H1 (cell line): ENCODE results near the gene PIK3R4. TPM values are rescaled to one million over a fixed set of nuclear protein-coding genes. Genes with fewer than 3 reads are reported as not detected.

ENCODE experiments used
- CTCF ChIA-PET: fragments of 300-600 bp; sonication (Branson Sonifier 250); formaldehyde crosslinking; loops from one replicate; lab custom pipeline; 2021; ENCODE audit not compliant: partially characterized antibody; lab: Charles Lee
- POLR2A ChIA-PET: fragments of 300-600 bp; sonication (Branson Sonifier 250); formaldehyde crosslinking; loops from one replicate; lab custom pipeline; 2021; ENCODE audit warnings: inconsistent platforms; ENCODE audit not compliant: partially characterized antibody; lab: Charles Lee
- DNase-seq, 2 experiments: peaks; one replicate each; pipeline versions ENCODE4 v3.0.0 to v3.0.0-alpha.2; 2010 to 2022; ENCODE audit warnings: low spot score in 2 of 2, low read depth in 1 of 2, mixed read lengths in 1 of 2
- FAIRE-seq: peaks from 2 replicates; lab custom pipeline; 2011; peaks lifted over from hg19 to GRCh38; lab: Jason Lieb, UNC
- H2AFZ ChIP-seq: 2 replicates; pipeline ENCODE4 v1.8.1; 2012; ENCODE audit warnings: low read length, inconsistent platforms
- H2AK5ac ChIP-seq: 2 replicates; pipeline ENCODE4 v1.6.1; 2013; ENCODE audit warnings: low read depth, low read length
- H2BK120ac ChIP-seq: replicated peaks from 2 replicates; pipeline ENCODE3; 2013; ENCODE audit warnings: low read depth, low read length, inconsistent platforms
- H2BK12ac ChIP-seq: 2 replicates; pipeline ENCODE4 v1.6.1; 2013; ENCODE audit warnings: low read depth, low read length
- H2BK15ac ChIP-seq: 2 replicates; pipeline ENCODE4 v1.6.1; 2013; ENCODE audit warnings: low read length
- H2BK20ac ChIP-seq: 2 replicates; pipeline ENCODE4 v1.6.1; 2013; ENCODE audit warnings: low read length
- H2BK5ac ChIP-seq: 2 replicates; pipeline ENCODE4 v1.6.1; 2013; ENCODE audit warnings: low read depth, low read length
- H3K14ac ChIP-seq: 2 replicates; pipeline ENCODE4 v1.6.1; 2013; ENCODE audit warnings: inconsistent platforms; ENCODE audit not compliant: insufficient read length
- H3K18ac ChIP-seq: 2 replicates; pipeline ENCODE4 v1.6.1; 2013; ENCODE audit warnings: low read length; ENCODE audit errors: extremely low read depth
- H3K23ac ChIP-seq: 2 replicates; pipeline ENCODE4 v1.6.1; 2013; ENCODE audit warnings: inconsistent platforms; ENCODE audit not compliant: insufficient read length
- H3K23me2 ChIP-seq: 2 replicates; pipeline ENCODE4 v1.6.1; 2013; ENCODE audit warnings: low read depth, low read length
- H3K27ac ChIP-seq: 2 replicates; pipeline ENCODE4 v1.6.1; 2011; ENCODE audit warnings: low read depth, low read length, inconsistent platforms
- H3K27me3 ChIP-seq, 4 experiments: replicated peaks in 1 of 4; 1 replicate in 1 of 4; 2 replicates in 3 of 4; pipeline versions ENCODE4 v1.6.1 to v1.8.1; 2011 to 2013; ENCODE audit warnings: low read length in 3 of 4, mild to moderate bottlenecking in 3 of 4, inconsistent platforms in 2 of 4, mixed read lengths in 2 of 4, moderate library complexity in 1 of 4; ENCODE audit not compliant: control insufficient read depth in 3 of 4, insufficient read depth in 3 of 4; ENCODE audit errors: extremely low read depth in 1 of 4
- H3K36me3 ChIP-seq, 4 experiments: 2 replicates each; pipeline versions ENCODE4 v1.6.1 to v1.8.1; 2011 to 2013; ENCODE audit warnings: mild to moderate bottlenecking in 4 of 4, low read length in 3 of 4, moderate library complexity in 2 of 4, control low read depth in 1 of 4, inconsistent platforms in 1 of 4; ENCODE audit not compliant: insufficient read depth in 4 of 4, control insufficient read depth in 2 of 4
- H3K4ac ChIP-seq: replicated peaks from 2 replicates; pipeline ENCODE3; 2013; ENCODE audit warnings: low read length, low read depth, mixed read lengths, inconsistent platforms; ENCODE audit not compliant: insufficient read length
- H3K4me1 ChIP-seq, 4 experiments: replicated peaks in 1 of 4; 1 replicate in 1 of 4; 2 replicates in 3 of 4; pipeline versions ENCODE4 v1.6.1 to v1.8.1; 2011 to 2013; ENCODE audit warnings: low read length in 3 of 4, inconsistent platforms in 2 of 4, mixed read lengths in 1 of 4; ENCODE audit not compliant: insufficient read depth in 4 of 4, control insufficient read depth in 3 of 4
- H3K4me2 ChIP-seq, 2 experiments: 2 replicates each; pipeline versions ENCODE4 v1.6.1 to v1.8.1; 2011 to 2013; ENCODE audit warnings: low read depth in 2 of 2, low read length in 2 of 2, control low read depth in 1 of 2, inconsistent platforms in 1 of 2, mild to moderate bottlenecking in 1 of 2; ENCODE audit not compliant: insufficient read depth in 1 of 2
- H3K4me3 ChIP-seq, 4 experiments: fragments of 200-600, 300-600 bp in 1 of 4; sonication (generic), shearing (Covaris generic), sonication (Bioruptor Twin) in 1 of 4; 2 replicates each; pipeline versions ENCODE4 v1.5.1 to v1.8.1; 2011 to 2016; ENCODE audit warnings: low read length in 4 of 4, low read depth in 3 of 4, control low read depth in 2 of 4, inconsistent platforms in 2 of 4, mild to moderate bottlenecking in 2 of 4, mixed read lengths in 1 of 4, moderate library complexity in 1 of 4; ENCODE audit not compliant: insufficient read depth in 2 of 4; ENCODE audit errors: extremely low read depth in 1 of 4
- H3K56ac ChIP-seq: replicated peaks from 2 replicates; pipeline ENCODE3; 2013; ENCODE audit warnings: low read depth, mild to moderate bottlenecking, mixed read lengths, low read length, inconsistent platforms; ENCODE audit not compliant: insufficient read length
- H3K79me1 ChIP-seq: 2 replicates; pipeline ENCODE4 v1.6.1; 2013; ENCODE audit warnings: low read depth, low read length, control low read depth
- H3K79me2 ChIP-seq, 2 experiments: 2 replicates each; pipeline versions ENCODE4 v1.6.1 to v1.8.1; 2012 to 2013; ENCODE audit warnings: low read length in 2 of 2, mild to moderate bottlenecking in 2 of 2, inconsistent platforms in 1 of 2; ENCODE audit not compliant: insufficient read depth in 2 of 2, control insufficient read depth in 1 of 2
- H3K9ac ChIP-seq, 4 experiments: replicated peaks in 1 of 4; 1 replicate in 1 of 4; 2 replicates in 3 of 4; pipeline versions ENCODE4 v1.6.1 to v1.8.1; 2011 to 2013; ENCODE audit warnings: low read depth in 3 of 4, low read length in 3 of 4, control low read depth in 2 of 4, mild to moderate bottlenecking in 2 of 4, moderate library complexity in 2 of 4, inconsistent platforms in 1 of 4; ENCODE audit errors: extremely low read depth in 1 of 4
- H3K9me3 ChIP-seq, 2 experiments: 2 replicates each; pipeline versions ENCODE4 v1.6.1 to v1.8.1; 2012 to 2013; ENCODE audit warnings: mild to moderate bottlenecking in 2 of 2, moderate library complexity in 2 of 2, control low read depth in 1 of 2, inconsistent platforms in 1 of 2, low read depth in 1 of 2, low read length in 1 of 2, mixed read lengths in 1 of 2; ENCODE audit not compliant: insufficient read depth in 2 of 2
- H4K20me1 ChIP-seq, 2 experiments: replicated peaks in 1 of 2; 2 replicates each; pipeline versions ENCODE3 to v1.8.1; 2011 to 2013; ENCODE audit warnings: inconsistent platforms in 2 of 2, low read length in 2 of 2, mild to moderate bottlenecking in 1 of 2; ENCODE audit not compliant: insufficient read depth in 2 of 2, control insufficient read depth in 1 of 2
- H4K5ac ChIP-seq: 2 replicates; pipeline ENCODE4 v1.6.1; 2013; ENCODE audit warnings: low read length, low read depth, mixed read lengths, inconsistent platforms; ENCODE audit not compliant: insufficient read length
- H4K8ac ChIP-seq: 2 replicates; pipeline ENCODE4 v1.8.0; 2013; ENCODE audit warnings: mild to moderate bottlenecking, moderate library complexity, low read length, inconsistent platforms; ENCODE audit not compliant: insufficient read depth; ENCODE audit errors: extremely low read depth
- H4K91ac ChIP-seq: replicated peaks from 2 replicates; pipeline ENCODE3; 2013; ENCODE audit warnings: low read length, mixed read lengths, inconsistent platforms; ENCODE audit not compliant: insufficient read length
- ZNF274 ChIP-seq: IDR thresholded peaks from 2 replicates; pipeline ENCODE4 v1.7.0; 2012; ENCODE audit warnings: low read length, borderline replicate concordance; ENCODE audit errors: extremely low read depth
- WGBS, 2 experiments: shearing (Covaris generic) in 1 of 2; methylation state at CpG; one replicate each; pipeline versions ENCODE4 v1.1.6 to v1.1.7; 2013 to 2015; ENCODE audit warnings: low lambda C conversion rate in 2 of 2, mixed read lengths in 2 of 2, inconsistent platforms in 1 of 2, low coverage in 1 of 2, missing lambda C conversion rate in 1 of 2; ENCODE audit not compliant: insufficient replicate concordance in 2 of 2, insufficient coverage in 1 of 2, insufficient read length in 1 of 2; ENCODE audit errors: extremely low coverage in 1 of 2, missing lambda C conversion rate in 1 of 2; 5-methylcytosine and 5-hydroxymethylcytosine counted together
- polyA plus RNA-seq, 7 experiments: library from polyadenylated mRNA; depleted of rRNA in 3 of 7; stranded (reverse) in 5 of 7; unstranded in 2 of 7; fragments of >200 nt in 5 of 7; fragments of 200-250 nt in 2 of 7; gene quantifications; 1 replicate in 5 of 7; 2 replicates in 1 of 7; 4 replicates in 1 of 7; pipeline versions ENCODE4 v1.2.1 to v1.2.3, GENCODE V29; 2011 to 2013; ENCODE audit warnings: missing spikeins in 2 of 7, mixed read lengths in 2 of 7
- total RNA-seq: library from RNA; stranded (reverse); fragmentation: NEBNext Ultra II Directional; extraction: Animal tissue kit (Norgen Biotek cat#: 25700); gene quantifications from 2 replicates; pipeline ENCODE4 v1.2.1, GENCODE V29; 2021

The PIK3R4 gene
- total and polyA plus RNA-seq, 2 of the 8 experiments (the other 6 are each of a cell fraction or from before 2014, with no cell fraction given) = 43.8 to 87.4 TPM

DNA sequence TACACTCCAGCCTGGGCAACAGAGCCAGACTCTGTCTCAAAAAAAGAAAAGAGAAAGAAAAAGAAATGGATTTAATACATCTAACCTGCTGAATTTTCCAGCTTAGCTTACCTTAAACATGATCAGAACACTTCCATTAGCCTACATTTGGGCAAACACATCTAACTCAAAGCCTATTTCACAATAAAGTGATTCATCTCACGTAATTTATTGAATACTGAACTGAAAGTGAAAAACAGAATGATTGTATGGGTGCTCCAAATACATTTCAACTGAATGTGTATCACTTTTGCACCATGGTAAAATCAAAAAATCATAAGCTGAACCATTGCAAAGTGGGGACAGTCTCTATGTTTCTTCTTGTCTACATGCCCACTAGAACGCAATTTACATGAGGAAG, 9.0 kb downstream of the PIK3R4 start:
- H3K23ac ChIP-seq = no peak overlapping the region
- no peak overlapping the region for H3K4ac ChIP-seq
- H3K36me3 ChIP-seq = peaks cover 3 to 28% (median 10%) of the 10 kb centered on the region in 4 experiments; a peak in 7 of 8 replicates
- H3K4me2 ChIP-seq = no peak overlapping the region
- no peak for DNase-seq
- no peak overlapping the region for H3K9ac ChIP-seq
- POLR2A ChIA-PET = interaction anchor here (2.3 kb wide), 1 partner anchor 9 kb away, joined by 6 read pairs; the partner anchor contains the start of gene PIK3R4
- no peak overlapping the region for H2AK5ac ChIP-seq
- no peak for FAIRE-seq
- TF ChIP-seq ZNF274 = no peak
- no peak overlapping the region for H3K14ac ChIP-seq
- H3K4me1 ChIP-seq = no peaks in the 10 kb centered on the region
- H3K27ac ChIP-seq = no peak overlapping the region
- H2BK15ac ChIP-seq = no peak overlapping the region
- H2BK120ac ChIP-seq = no peak overlapping the region
- H3K79me2 ChIP-seq = peaks cover 5 to 71% of the 10 kb centered on the region in 2 experiments
- H2BK20ac ChIP-seq = no peak overlapping the region
- 100% methylated on average over 2 of the region's 2 CpGs; no CpG with 5 or more reads in 1 of the 2 experiments for WGBS, 2 experiments
- no peaks in the 10 kb centered on the region for H3K9me3 ChIP-seq
- H4K8ac ChIP-seq = no peak overlapping the region
- H2AFZ ChIP-seq = no peak overlapping the region
- H3K18ac ChIP-seq = no peak overlapping the region
- H3K27me3 ChIP-seq = no peaks in the 10 kb centered on the region
- no peaks in the 10 kb centered on the region for H3K23me2 ChIP-seq
- CTCF ChIA-PET = interaction anchor here (0.6 kb wide), 1 partner anchor 748 kb away, joined by 3 read pairs; no protein-coding TSS in a partner anchor
- no peaks in the 10 kb centered on the region; the same call in 1 of the 2 replicates for H3K79me1 ChIP-seq
- peaks cover 3 to 4% of the 10 kb centered on the region in 2 experiments for H4K20me1 ChIP-seq
- no peak overlapping the region for H3K4me3 ChIP-seq
- no peak overlapping the region for H2BK12ac ChIP-seq
- H4K5ac ChIP-seq = no peak overlapping the region
- no peak overlapping the region for H3K56ac ChIP-seq
- no peak overlapping the region for H2BK5ac ChIP-seq
- H4K91ac ChIP-seq = no peak overlapping the region
